ENCODE measurements around the gene PTF1A.

- TF ChIP-seq CTCF (IDR thresholded peaks at IDR 0.05) (no peak), CREB1 (CRISPR knock-in tag; IDR thresholded peaks at IDR 0.05) (no peak), E2F5 (CRISPR knock-in tag; IDR thresholded peaks at IDR 0.05) (no peak), CBFB (CRISPR knock-in tag; IDR thresholded peaks at IDR 0.05; ENCODE audit: low read depth) (no peak), USF1 (CRISPR knock-in tag; IDR thresholded peaks at IDR 0.05) (no peak), NFYB (CRISPR knock-in tag; conservative IDR thresholded peaks at IDR 0.05; ENCODE audit: low read depth) (no peak), RORB (CRISPR knock-in tag; IDR thresholded peaks at IDR 0.05) (no peak), ELF4 (CRISPR knock-in tag; IDR thresholded peaks at IDR 0.05; ENCODE audit: low read depth) (no peak), MAX (CRISPR knock-in tag; IDR thresholded peaks at IDR 0.05) (no peak), ZNF416 (CRISPR knock-in tag; IDR thresholded peaks at IDR 0.05) (no peak), ZNF138 (CRISPR knock-in tag; conservative IDR thresholded peaks at IDR 0.05) (no peak), MLX (CRISPR knock-in tag; IDR thresholded peaks at IDR 0.05) (no peak)
Observed at GRCh38 chr10:23201837-23202236, 9.7 kb downstream of the PTF1A start.

Data from WTC11 (cell line).